Breast epithelium (tissue), 3 donors: Measurements from ENCODE around the gene RALGPS2.

Experiments used
- POLR2A ChIP-seq: fragments of 450-650 bp; IDR thresholded peaks from one replicate; pipeline ENCODE4 v1.6.1; 2016; ENCODE audit warnings: antibody characterized with exemption, mild to moderate bottlenecking, moderate library complexity
- TF ChIP-seq, protein P1 (sequence below), 3 donors: fragments of 450-650 bp; IDR thresholded peaks; one replicate each; pipeline ENCODE4 v1.5.1; 2016 to 2017; ENCODE audit warnings: antibody characterized with exemption in 3 of 3, mild to moderate bottlenecking in 3 of 3, moderate library complexity in 3 of 3

DNA sequence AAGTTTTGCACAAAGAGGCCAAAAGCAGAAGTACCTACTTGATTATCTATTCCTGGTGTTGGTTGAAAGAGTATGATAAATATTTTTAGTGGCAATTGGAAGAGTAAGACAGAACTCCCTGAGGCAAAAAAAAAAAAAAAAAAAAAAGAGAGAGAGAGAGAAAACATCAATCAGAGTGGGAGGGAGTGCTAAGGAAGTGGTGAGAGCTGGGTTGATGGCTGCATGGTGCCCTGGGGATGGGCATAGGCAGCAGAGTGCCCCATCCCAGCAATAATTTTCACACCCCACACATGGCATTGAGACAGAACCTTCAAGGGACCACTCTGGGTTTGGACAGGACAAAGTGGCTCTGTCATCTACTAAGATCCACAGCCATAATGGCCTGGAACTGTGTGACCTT, 241.3 kb downstream of the RALGPS2 start:
- TF ChIP-seq POLR2A = no peak
- TF ChIP-seq, protein P1, sequence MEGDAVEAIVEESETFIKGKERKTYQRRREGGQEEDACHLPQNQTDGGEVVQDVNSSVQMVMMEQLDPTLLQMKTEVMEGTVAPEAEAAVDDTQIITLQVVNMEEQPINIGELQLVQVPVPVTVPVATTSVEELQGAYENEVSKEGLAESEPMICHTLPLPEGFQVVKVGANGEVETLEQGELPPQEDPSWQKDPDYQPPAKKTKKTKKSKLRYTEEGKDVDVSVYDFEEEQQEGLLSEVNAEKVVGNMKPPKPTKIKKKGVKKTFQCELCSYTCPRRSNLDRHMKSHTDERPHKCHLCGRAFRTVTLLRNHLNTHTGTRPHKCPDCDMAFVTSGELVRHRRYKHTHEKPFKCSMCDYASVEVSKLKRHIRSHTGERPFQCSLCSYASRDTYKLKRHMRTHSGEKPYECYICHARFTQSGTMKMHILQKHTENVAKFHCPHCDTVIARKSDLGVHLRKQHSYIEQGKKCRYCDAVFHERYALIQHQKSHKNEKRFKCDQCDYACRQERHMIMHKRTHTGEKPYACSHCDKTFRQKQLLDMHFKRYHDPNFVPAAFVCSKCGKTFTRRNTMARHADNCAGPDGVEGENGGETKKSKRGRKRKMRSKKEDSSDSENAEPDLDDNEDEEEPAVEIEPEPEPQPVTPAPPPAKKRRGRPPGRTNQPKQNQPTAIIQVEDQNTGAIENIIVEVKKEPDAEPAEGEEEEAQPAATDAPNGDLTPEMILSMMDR (IDR thresholded peaks at IDR 0.05) = no peak
